GM19468 (cell line): ENCODE data around the gene RREB1.

Experiments
- ATAC-seq: cut with Tn5 transposase; IDR thresholded peaks from one replicate; pipeline ENCODE4 v1.9.1; 2021; ENCODE audit warnings: mild to moderate bottlenecking, moderate library complexity, moderate number of reproducible peaks; ENCODE audit not compliant: unreplicated experiment; ENCODE audit errors: extremely low read depth

The RREB1 gene

GRCh38 chr6:7207720-7208119 lies 100.0 kb downstream of the RREB1 start:
- ATAC-seq: no peak

- ATAC-seq: no peak
Observed at GRCh38 chr6:7213416-7213815, 105.7 kb downstream of the RREB1 start.

GRCh38 chr6:7214468-7214867 lies 106.7 kb downstream of the RREB1 start:
- no peak for ATAC-seq

GRCh38 chr6:7215131-7215530 lies 107.4 kb downstream of the RREB1 start:
- no peak for ATAC-seq

- peak; percentile 83 for ATAC-seq
Observed at GRCh38 chr6:7215798-7216231, 108.1 kb downstream of the RREB1 start.

- ATAC-seq: no peak
Observed at GRCh38 chr6:7216941-7217621, 109.3 kb downstream of the RREB1 start.

GRCh38 chr6:7218406-7218988 lies 110.7 kb downstream of the RREB1 start:
- ATAC-seq: no peak

- ATAC-seq: no peak
Observed at GRCh38 chr6:7219310-7219709, 111.5 kb downstream of the RREB1 start.

GRCh38 chr6:7222197-7222596 lies 114.4 kb downstream of the RREB1 start:
- ATAC-seq: no peak

GRCh38 chr6:7224731-7225130 lies 117.0 kb downstream of the RREB1 start:
- no peak for ATAC-seq

GRCh38 chr6:7228662-7229375 lies 121.1 kb downstream of the RREB1 start:
- no peak for ATAC-seq

- ATAC-seq: no peak
Observed at GRCh38 chr6:7229376-7230326, 121.9 kb downstream of the RREB1 start.

GRCh38 chr6:7230327-7230691 lies 122.5 kb downstream of the RREB1 start:
- no peak for ATAC-seq

GRCh38 chr6:7230956-7231713 lies 123.4 kb downstream of the RREB1 start:
- no peak for ATAC-seq

- ATAC-seq: no peak
Observed at GRCh38 chr6:7232351-7232750, 124.6 kb downstream of the RREB1 start.

GRCh38 chr6:7234547-7234946 lies 126.8 kb downstream of the RREB1 start:
- ATAC-seq: no peak

GRCh38 chr6:7235712-7236305 lies 128.0 kb downstream of the RREB1 start:
- no peak for ATAC-seq

- ATAC-seq: peak; percentile 46
Observed at GRCh38 chr6:7236306-7237209, 128.8 kb downstream of the RREB1 start.
